NCI-H82 treated with DMSO at 0.1 percent for 48 hours (cell line): ENCODE measurements around the gene ITM2B.

Experiments
- DNase-seq: peaks from one replicate; lab custom pipeline; 2025; ENCODE audit not compliant: unreplicated experiment; lab: John Stamatoyannopoulos, UW

The ITM2B gene

GRCh38 chr13:48303359-48304142 is 70.5 kb downstream of the ITM2B start, which contains the start of gene RB1:
Gene RB1, plus strand, starts transcription at chr13:48303751. Its CDS starts 162 bp downstream, at chr13:48303913.
- DNase-seq: peak; percentile 59

- DNase-seq: no peak
Observed at GRCh38 chr13:48304143-48304876, 71.3 kb downstream of the ITM2B start.

GRCh38 chr13:48311223-48311622 is 78.2 kb downstream of the ITM2B start:
- no peak for DNase-seq

- no peak for DNase-seq
Observed at GRCh38 chr13:48315969-48316650, 83.1 kb downstream of the ITM2B start.

- DNase-seq: no peak
Observed at GRCh38 chr13:48316826-48317510, 84.0 kb downstream of the ITM2B start.

- DNase-seq: no peak
Observed at GRCh38 chr13:48317511-48318376, 84.7 kb downstream of the ITM2B start.

- no peak for DNase-seq
Observed at GRCh38 chr13:48318377-48318811, 85.4 kb downstream of the ITM2B start.

GRCh38 chr13:48318821-48319511 is 86.0 kb downstream of the ITM2B start:
- DNase-seq: no peak
